Choroid plexus epithelial cell (primary cell): ENCODE data around the gene SPATA20.

Experiments used
- DNase-seq: peaks from one replicate; pipeline ENCODE4 v3.0.0-alpha.2; 2010; ENCODE audit warnings: low read depth
- H3K4me3 ChIP-seq: 2 replicates; pipeline ENCODE4 v1.5.1; 2011; ENCODE audit warnings: low read depth, mild to moderate bottlenecking, control low read depth, low read length, moderate library complexity
- CTCF ChIP-seq: conservative IDR thresholded peaks from 2 replicates; pipeline ENCODE4 v1.5.1; 2011; ENCODE audit warnings: low read depth, mild to moderate bottlenecking, control low read depth, inconsistent platforms, low read length, moderate library complexity

Gene SPATA20

GRCh38 chr17:50505591-50506130 lies 41.3 kb upstream of the SPATA20 start:
- no peak overlapping the region for H3K4me3 ChIP-seq
- DNase-seq = no peak
- TF ChIP-seq CTCF = no peak

- no peak for DNase-seq
- no peak overlapping the region for H3K4me3 ChIP-seq
- no peak for TF ChIP-seq CTCF
Observed at GRCh38 chr17:50506298-50506697, 40.7 kb upstream of the SPATA20 start.

GRCh38 chr17:50507871-50508572 lies 39.0 kb upstream of the SPATA20 start, which contains the start of gene MYCBPAP:
Gene MYCBPAP (plus strand): TSS chr17:50508439. CDS start chr17:50508675, 236 bp downstream.
- peak within 1 kb of the TSS; percentile 56 for H3K4me3 ChIP-seq
- TF ChIP-seq CTCF = no peak
- peak; percentile 81 for DNase-seq

- no peak for TF ChIP-seq CTCF
- DNase-seq = no peak
- peak overlapping the region; percentile 56 for H3K4me3 ChIP-seq
Observed at GRCh38 chr17:50508573-50509460, 38.2 kb upstream of the SPATA20 start.

- no peak overlapping the region for H3K4me3 ChIP-seq
- no peak for TF ChIP-seq CTCF
- DNase-seq = peak; percentile 63
Observed at GRCh38 chr17:50511058-50511457, 35.9 kb upstream of the SPATA20 start.

DNA sequence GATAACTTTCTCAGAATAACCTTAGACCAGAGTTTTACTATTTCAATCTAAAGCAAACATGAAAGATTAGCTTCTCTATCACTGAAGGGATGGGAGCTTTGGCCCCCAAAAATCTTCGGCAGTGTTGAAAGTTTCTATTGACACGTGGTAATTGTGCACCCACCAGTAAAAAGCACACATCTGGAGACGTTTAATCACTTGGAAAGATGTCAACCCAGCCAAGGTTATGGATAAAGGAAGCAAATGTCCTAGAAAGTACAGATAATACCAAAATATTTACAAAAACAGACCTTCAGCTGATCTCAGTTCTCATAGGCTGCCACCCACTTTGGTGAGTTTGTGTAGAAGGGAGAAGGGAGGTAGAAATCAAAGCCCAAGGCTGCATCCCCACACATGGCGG lies 33.5 kb upstream of the SPATA20 start:
- H3K4me3 ChIP-seq = no peak overlapping the region
- no peak for DNase-seq
- TF ChIP-seq CTCF = no peak
